Transverse colon (tissue), 4 donors: ENCODE results near the gene MGAT4A.

Source experiments
- EP300 ChIP-seq: sonication (generic); formaldehyde crosslinking; IDR thresholded peaks from one replicate; pipeline ENCODE4 v1.6.1; 2017; ENCODE audit warnings: antibody characterized with exemption, low read depth
- POLR2A ChIP-seq: fragments of 450-650 bp; IDR thresholded peaks from one replicate; pipeline ENCODE4 v1.6.1; 2016; ENCODE audit warnings: antibody characterized with exemption, mild to moderate bottlenecking, moderate library complexity
- POLR2AphosphoS5 ChIP-seq, 3 donors: sonication (generic); formaldehyde crosslinking; IDR thresholded peaks; one replicate each; pipeline ENCODE4 v1.6.1; 2016; ENCODE audit warnings: antibody characterized with exemption in 3 of 3
- TF ChIP-seq, protein P1 (sequence below), 5 experiments: fragments of 200-600 bp in 3 of 5; fragments of 450-650 bp in 2 of 5; sonication (generic) in 3 of 5; IDR thresholded peaks; 1 replicate in 2 of 5; 2 replicates in 3 of 5; pipeline ENCODE4 v1.5.1; 2016 to 2017; ENCODE audit warnings: antibody characterized with exemption in 5 of 5, inconsistent platforms in 3 of 5, mild to moderate bottlenecking in 2 of 5, moderate library complexity in 1 of 5

DNA sequence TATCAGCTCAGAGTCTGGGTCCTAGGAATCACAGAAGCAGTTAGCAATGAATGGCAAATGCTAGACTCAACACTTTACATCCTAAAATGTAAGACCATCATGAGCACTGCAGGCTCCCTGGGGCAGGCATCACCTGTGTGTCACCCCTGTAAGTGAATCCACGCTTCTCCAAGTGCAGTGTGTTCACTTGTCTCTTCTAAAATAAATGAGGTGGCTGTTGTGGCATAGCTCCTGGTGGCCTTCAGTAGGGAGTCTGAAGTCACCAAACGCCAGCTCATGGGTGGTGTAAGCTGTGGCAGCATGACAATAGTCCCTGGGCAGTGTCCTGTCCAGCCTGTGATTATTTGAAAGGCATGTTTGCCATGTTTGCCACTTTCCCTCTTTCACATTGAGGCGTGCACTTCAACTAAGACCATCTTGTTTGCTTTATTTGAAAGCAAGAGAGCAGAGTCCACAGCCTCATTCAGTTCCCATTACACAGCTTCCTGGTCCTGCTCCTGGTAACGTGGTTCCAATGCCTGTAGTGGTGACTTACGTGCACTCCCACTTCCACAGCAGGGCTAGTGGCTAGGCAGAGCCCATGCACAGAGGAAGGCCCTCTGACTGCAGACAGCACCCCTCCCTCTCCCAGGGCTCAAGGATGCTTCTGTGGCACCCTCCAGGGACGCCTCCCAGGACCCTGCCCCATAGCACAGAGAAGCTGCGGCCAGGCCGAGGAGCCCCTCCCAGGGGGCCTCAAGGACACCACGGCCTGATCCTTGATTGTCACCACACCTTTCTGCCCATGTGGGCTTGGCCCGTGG is 146.9 kb downstream of the MGAT4A start:
- TF ChIP-seq EP300 = no peak
- TF ChIP-seq POLR2A = no peak
- TF ChIP-seq, protein P1, sequence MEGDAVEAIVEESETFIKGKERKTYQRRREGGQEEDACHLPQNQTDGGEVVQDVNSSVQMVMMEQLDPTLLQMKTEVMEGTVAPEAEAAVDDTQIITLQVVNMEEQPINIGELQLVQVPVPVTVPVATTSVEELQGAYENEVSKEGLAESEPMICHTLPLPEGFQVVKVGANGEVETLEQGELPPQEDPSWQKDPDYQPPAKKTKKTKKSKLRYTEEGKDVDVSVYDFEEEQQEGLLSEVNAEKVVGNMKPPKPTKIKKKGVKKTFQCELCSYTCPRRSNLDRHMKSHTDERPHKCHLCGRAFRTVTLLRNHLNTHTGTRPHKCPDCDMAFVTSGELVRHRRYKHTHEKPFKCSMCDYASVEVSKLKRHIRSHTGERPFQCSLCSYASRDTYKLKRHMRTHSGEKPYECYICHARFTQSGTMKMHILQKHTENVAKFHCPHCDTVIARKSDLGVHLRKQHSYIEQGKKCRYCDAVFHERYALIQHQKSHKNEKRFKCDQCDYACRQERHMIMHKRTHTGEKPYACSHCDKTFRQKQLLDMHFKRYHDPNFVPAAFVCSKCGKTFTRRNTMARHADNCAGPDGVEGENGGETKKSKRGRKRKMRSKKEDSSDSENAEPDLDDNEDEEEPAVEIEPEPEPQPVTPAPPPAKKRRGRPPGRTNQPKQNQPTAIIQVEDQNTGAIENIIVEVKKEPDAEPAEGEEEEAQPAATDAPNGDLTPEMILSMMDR (IDR thresholded peaks at IDR 0.05) = no peak
- no peak for TF ChIP-seq POLR2AphosphoS5 (IDR thresholded peaks at IDR 0.05)
